C1 segment of cervical spinal cord (tissue), 14 donors: Measurements from ENCODE around the gene PDE8A.

Experiments used
- DNase-seq, 14 donors: peaks; one replicate each; lab custom pipeline; 2025; lab: John Stamatoyannopoulos, UW

The PDE8A gene

DNA sequence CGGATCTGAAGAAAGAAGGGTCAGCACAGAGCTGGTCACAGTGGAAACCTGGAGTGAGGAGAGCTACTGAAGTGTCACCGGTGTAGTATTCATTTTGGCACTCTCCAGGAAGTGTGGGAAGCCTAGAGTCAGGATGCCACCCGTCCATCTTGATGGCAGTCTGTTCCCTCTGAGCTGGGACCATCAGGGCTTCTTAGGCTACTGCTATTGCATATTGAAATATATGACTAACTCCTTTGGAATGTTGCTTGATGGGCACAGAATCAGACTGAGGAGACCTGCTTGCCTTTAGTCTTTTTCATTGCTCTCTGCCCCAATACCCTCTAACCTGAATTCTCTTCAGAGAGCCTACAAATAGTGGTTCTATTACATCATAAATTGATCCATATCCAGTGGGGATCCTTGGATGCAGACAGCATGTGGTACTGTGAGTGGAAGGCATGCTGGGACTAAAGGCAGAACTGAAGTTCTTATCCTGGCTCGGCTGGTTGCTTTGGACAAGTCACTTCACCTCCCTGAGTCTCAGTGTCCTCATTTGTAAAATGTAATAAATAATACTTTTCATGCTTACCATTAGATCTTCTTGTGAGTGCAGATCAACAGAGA, 143.5 kb downstream of the PDE8A start:
- DNase-seq: no peak

GRCh38 chr15:85128621-85129020, 147.0 kb downstream of the PDE8A start:
- DNase-seq: no peak

GRCh38 chr15:85129881-85130280, 148.2 kb downstream of the PDE8A start:
- no peak for DNase-seq

GRCh38 chr15:85131915-85132314, 150.3 kb downstream of the PDE8A start:
- DNase-seq: no peak

GRCh38 chr15:85133709-85134108, 152.1 kb downstream of the PDE8A start:
- no peak for DNase-seq

GRCh38 chr15:85137489-85138168, 156.0 kb downstream of the PDE8A start:
- no peak for DNase-seq

GRCh38 chr15:85139391-85139790, 157.7 kb downstream of the PDE8A start:
- DNase-seq: no peak

- DNase-seq: no peak
These were observed 160.1 kb downstream of the PDE8A start for GRCh38 chr15:85141726-85142125.

- DNase-seq: no peak
These were observed 160.7 kb downstream of the PDE8A start for GRCh38 chr15:85142312-85142711.

GRCh38 chr15:85149465-85150129, 167.9 kb downstream of the PDE8A start:
- DNase-seq: no peak

GRCh38 chr15:85150130-85150480, 168.4 kb downstream of the PDE8A start:
- no peak for DNase-seq

DNA sequence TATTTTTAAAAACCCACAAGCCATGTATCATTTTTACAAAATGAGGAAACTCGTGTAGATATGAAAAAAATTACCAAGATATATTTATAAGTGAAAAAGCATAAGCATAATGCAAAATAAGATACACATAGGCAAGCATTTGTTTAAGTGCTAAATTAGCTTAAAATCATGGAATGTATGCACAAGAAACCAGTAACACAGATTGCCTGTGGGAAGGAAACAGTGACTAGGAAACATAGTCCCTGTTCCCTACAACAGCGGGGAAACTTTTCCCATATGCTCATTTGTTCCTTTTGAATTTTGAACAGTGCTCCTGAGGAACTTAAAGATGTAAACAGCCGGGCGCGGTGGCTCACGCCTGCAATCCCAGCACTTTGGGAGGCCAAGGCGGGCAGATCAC, 169.5 kb downstream of the PDE8A start:
- DNase-seq: no peak

GRCh38 chr15:85151861-85152260, 170.2 kb downstream of the PDE8A start:
- DNase-seq: no peak

- no peak for DNase-seq
These were observed 172.4 kb downstream of the PDE8A start for GRCh38 chr15:85154061-85154460.

DNA sequence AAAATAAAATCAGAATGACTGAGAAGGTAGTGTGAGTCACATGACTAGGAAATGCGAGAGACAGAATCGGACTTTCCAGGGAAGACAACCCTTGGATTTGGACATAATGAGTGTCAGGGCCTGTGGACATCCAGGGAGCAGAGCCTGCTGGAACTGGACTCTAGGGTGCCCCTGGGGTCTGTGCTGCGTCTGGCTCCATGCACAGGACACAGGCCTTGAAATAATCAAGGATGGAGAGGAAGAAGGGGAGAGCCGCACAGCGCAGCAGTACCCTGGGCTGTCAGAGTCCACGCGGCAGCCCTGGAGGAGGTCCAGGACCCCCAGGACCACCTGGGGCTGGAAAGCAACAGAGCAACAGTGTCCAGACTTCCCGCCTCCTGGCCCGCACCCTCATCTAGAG, 173.7 kb downstream of the PDE8A start:
- no peak for DNase-seq

- no peak for DNase-seq
These were observed 174.2 kb downstream of the PDE8A start for GRCh38 chr15:85155857-85156256.

DNA sequence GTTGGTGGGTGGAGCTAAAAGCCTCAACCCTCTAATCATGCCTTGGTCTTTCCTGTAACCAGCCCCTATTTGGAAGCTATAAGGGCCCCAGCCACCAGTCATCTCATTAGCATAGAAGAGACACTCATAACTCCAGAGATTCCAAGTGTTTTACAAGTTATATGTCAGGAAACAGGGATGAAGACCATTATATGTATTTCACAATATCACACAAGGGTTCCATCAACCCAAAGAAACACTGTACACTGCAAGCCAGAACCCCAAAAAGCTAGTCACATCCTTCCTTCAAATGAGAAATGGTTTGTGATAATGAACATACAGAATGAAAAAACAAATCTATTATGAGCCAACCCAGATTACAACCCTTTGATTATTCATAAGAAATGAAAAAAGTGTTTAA, 175.7 kb downstream of the PDE8A start:
- DNase-seq: no peak

- DNase-seq: no peak
These were observed 180.6 kb downstream of the PDE8A start for GRCh38 chr15:85162237-85162636.

- no peak for DNase-seq
These were observed 183.3 kb downstream of the PDE8A start for GRCh38 chr15:85164841-85165466.

DNA sequence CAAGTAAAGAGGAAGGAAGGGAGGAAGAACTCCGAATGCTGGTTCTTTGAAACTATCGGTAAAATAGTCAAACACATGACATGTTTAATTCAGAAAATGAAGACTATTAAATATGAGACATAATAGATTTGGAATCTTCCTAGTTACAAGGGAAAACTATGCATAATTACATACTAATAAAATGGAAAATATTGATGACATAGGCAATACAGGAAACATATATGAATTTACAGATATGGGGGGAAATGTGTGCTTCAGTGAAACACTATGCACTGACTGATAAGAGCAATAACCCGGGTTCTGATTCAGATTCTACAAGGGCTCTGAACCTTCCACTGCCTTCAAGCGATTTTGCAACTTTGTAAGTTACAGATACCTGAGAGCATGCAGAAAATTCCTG, 185.9 kb downstream of the PDE8A start:
- DNase-seq: no peak

DNA sequence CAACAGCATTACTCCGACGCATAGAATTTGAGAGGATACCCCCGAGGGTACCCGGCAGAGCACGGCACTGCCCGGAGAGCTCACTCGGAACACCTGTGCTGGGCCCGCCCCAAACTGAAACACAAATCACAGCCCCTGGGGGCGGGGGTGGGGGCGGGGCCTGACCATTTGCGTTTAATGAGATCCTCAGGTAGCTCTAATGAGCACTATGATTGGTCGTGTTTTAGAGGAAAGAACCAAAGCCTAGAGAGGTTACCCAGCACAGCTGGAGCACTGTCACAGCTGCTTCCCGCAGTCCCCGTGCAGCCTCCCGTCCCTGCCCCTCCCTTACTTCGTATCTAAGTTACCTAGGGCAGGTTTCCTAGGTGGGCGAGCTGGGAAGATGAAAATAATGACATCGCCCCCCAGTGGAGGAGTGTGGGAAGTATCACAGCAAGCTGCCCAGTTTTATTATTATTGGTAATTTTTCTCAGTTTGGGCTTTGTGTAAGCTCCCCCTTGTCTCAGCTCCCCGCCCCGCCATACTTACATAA, 187.1 kb downstream of the PDE8A start:
- DNase-seq: no peak

GRCh38 chr15:85171736-85172135, 190.1 kb downstream of the PDE8A start:
- DNase-seq: no peak
